Mesenchymal stem cell (in vitro differentiated cells and primary cell): ENCODE data around the gene CPNE4.
A peak's percentile ranks its signal among the peaks of the same experiment; 100 is the strongest.

Source experiments
- DNase-seq: peaks from one replicate; pipeline ENCODE4 v3.0.0-alpha.2; 2013
- H2AFZ ChIP-seq: one replicate; pipeline ENCODE4 v1.6.1; 2013; ENCODE audit warnings: low read depth, mild to moderate bottlenecking, control low read depth, inconsistent platforms, low read length, moderate library complexity
- H2AK5ac ChIP-seq: 2 replicates; pipeline ENCODE4 v1.6.1; 2013; ENCODE audit warnings: low read length, moderate library complexity, mild to moderate bottlenecking, inconsistent platforms; ENCODE audit not compliant: severe bottlenecking
- H2BK120ac ChIP-seq: one replicate; pipeline ENCODE4 v1.6.1; 2013; ENCODE audit warnings: low read depth, mild to moderate bottlenecking, inconsistent platforms, low read length, moderate library complexity
- H2BK12ac ChIP-seq, 2 experiments: one replicate each; pipeline ENCODE4 v1.6.1; 2013; ENCODE audit warnings: inconsistent platforms in 2 of 2, low read length in 2 of 2, mild to moderate bottlenecking in 2 of 2, moderate library complexity in 2 of 2, control low read depth in 1 of 2
- H2BK15ac ChIP-seq: one replicate; pipeline ENCODE4 v1.6.1; 2013; ENCODE audit warnings: mild to moderate bottlenecking, low read depth, inconsistent platforms; ENCODE audit not compliant: poor library complexity, severe bottlenecking
- H2BK5ac ChIP-seq: 2 replicates; pipeline ENCODE4 v1.6.1; 2013; ENCODE audit warnings: low read depth, mild to moderate bottlenecking, low read length, control low read depth, inconsistent platforms; ENCODE audit not compliant: poor library complexity, severe bottlenecking
- H3K14ac ChIP-seq, 2 experiments: one replicate each; pipeline ENCODE4 v1.6.1; 2013; ENCODE audit warnings: inconsistent platforms in 2 of 2, low read length in 2 of 2, control low read depth in 1 of 2, mild to moderate bottlenecking in 1 of 2, moderate library complexity in 1 of 2
- H3K18ac ChIP-seq, 2 experiments: one replicate each; pipeline ENCODE4 v1.6.1; 2013; ENCODE audit warnings: inconsistent platforms in 2 of 2, low read length in 2 of 2, control low read depth in 1 of 2, low read depth in 1 of 2, mild to moderate bottlenecking in 1 of 2
- H3K23ac ChIP-seq, 2 experiments: one replicate each; pipeline ENCODE4 v1.6.1; 2013; ENCODE audit warnings: inconsistent platforms in 2 of 2, low read length in 2 of 2, mild to moderate bottlenecking in 2 of 2, moderate library complexity in 2 of 2, control low read depth in 1 of 2
- H3K27ac ChIP-seq: 2 replicates; pipeline ENCODE4 v1.5.1; 2013; ENCODE audit warnings: mild to moderate bottlenecking, moderate library complexity, low read length, control low read depth, inconsistent platforms; ENCODE audit not compliant: poor library complexity, severe bottlenecking
- H3K27me3 ChIP-seq, 2 experiments: 2 replicates each; pipeline versions ENCODE4 v1.6.1 to v1.7.0; 2013; ENCODE audit warnings: low read length in 2 of 2, mild to moderate bottlenecking in 2 of 2, moderate library complexity in 2 of 2, control low read depth in 1 of 2, inconsistent platforms in 1 of 2; ENCODE audit not compliant: control insufficient read depth in 1 of 2, insufficient read depth in 1 of 2
- H3K36me3 ChIP-seq, 2 experiments: 2 replicates each; pipeline versions ENCODE4 v1.6.1 to v1.7.0; 2013; ENCODE audit warnings: low read length in 2 of 2, control low read depth in 1 of 2, inconsistent platforms in 1 of 2, low read depth in 1 of 2, mild to moderate bottlenecking in 1 of 2; ENCODE audit not compliant: insufficient read depth in 2 of 2, control insufficient read depth in 1 of 2
- H3K4ac ChIP-seq, 2 experiments: one replicate each; pipeline ENCODE4 v1.6.1; 2013; ENCODE audit warnings: inconsistent platforms in 2 of 2, low read length in 2 of 2, mild to moderate bottlenecking in 2 of 2, moderate library complexity in 2 of 2, control low read depth in 1 of 2, low read depth in 1 of 2
- H3K4me1 ChIP-seq: 2 replicates; pipeline ENCODE4 v1.6.1; 2013; ENCODE audit warnings: low read depth, low read length, control low read depth; ENCODE audit not compliant: control insufficient read depth, insufficient read depth
- H3K4me2 ChIP-seq: 2 replicates; pipeline ENCODE4 v1.6.1; 2013; ENCODE audit warnings: low read length, mild to moderate bottlenecking, inconsistent platforms; ENCODE audit not compliant: poor library complexity, severe bottlenecking
- H3K4me3 ChIP-seq, 2 experiments: 2 replicates each; pipeline versions ENCODE4 v1.5.1 to v1.7.0; 2013; ENCODE audit warnings: low read length in 2 of 2, mild to moderate bottlenecking in 2 of 2, control low read depth in 1 of 2, low read depth in 1 of 2; ENCODE audit not compliant: insufficient read depth in 1 of 2
- H3K79me1 ChIP-seq: replicated peaks from 2 replicates; pipeline ENCODE4 v1.6.1; 2013; ENCODE audit warnings: mild to moderate bottlenecking, control low read depth, low read length, inconsistent platforms; ENCODE audit not compliant: poor library complexity, severe bottlenecking
- H3K9ac ChIP-seq: 2 replicates; pipeline ENCODE4 v1.7.0; 2013; ENCODE audit warnings: mild to moderate bottlenecking, low read length, moderate library complexity
- H3K9me3 ChIP-seq: 2 replicates; pipeline ENCODE4 v1.7.0; 2013; ENCODE audit warnings: mild to moderate bottlenecking, low read length; ENCODE audit not compliant: control insufficient read depth
- H4K8ac ChIP-seq: one replicate; pipeline ENCODE4 v1.6.1; 2013; ENCODE audit warnings: inconsistent platforms, mild to moderate bottlenecking, low read length, moderate library complexity
- H4K91ac ChIP-seq: one replicate; pipeline ENCODE4 v1.6.1; 2013; ENCODE audit warnings: mild to moderate bottlenecking, low read length, inconsistent platforms
- WGBS: methylation state at CpG from one replicate; pipeline ENCODE4 v1.1.7; 2013; ENCODE audit warnings: mixed read lengths; 5-methylcytosine and 5-hydroxymethylcytosine counted together

Gene CPNE4

DNA sequence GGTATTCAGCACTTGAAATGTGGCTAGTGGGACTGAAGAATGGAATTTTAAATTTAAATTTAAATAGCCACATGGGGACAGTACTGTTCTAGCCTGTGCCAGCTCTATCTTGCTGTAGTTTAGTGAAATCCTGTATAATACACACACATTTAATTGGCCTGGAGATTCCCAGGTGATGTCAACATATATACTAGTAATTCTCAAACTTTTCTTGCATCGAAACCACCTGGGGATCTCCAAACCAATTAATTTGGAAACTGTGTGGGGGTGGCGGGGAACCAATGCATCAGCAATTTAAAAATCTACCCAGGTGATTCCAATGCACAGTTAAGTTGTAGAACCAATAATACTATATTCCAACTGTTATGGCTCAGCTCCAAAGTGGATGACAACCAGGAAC lies 303.1 kb downstream of the CPNE4 start:
- Histone ChIP-seq H3K4ac (no peak overlapping the region), H2BK15ac (no peak overlapping the region), H3K79me1 (no peaks in the 10 kb centered on the region), H3K4me3 (no peak overlapping the region), H2AK5ac (no peak overlapping the region), H3K14ac (no peak overlapping the region), H3K18ac (no peak overlapping the region), H2AFZ (no peak overlapping the region), H2BK5ac (no peak overlapping the region), H4K8ac (no peak overlapping the region), H3K27me3 (peaks cover 0 to 3% of the 10 kb centered on the region in 2 experiments), H3K9ac (no peak overlapping the region), H3K4me2 (no peak overlapping the region), H2BK120ac (no peak overlapping the region), H3K23ac (no peak overlapping the region), H3K9me3 (no peaks in the 10 kb centered on the region), H4K91ac (no peak overlapping the region), H2BK12ac (no peak overlapping the region), H3K27ac (no peak overlapping the region), H3K36me3 (no peaks in the 10 kb centered on the region), H3K4me1 (no peaks in the 10 kb centered on the region)
- no peak for DNase-seq
- 79% methylated on average over 2 of the region's 2 CpGs for WGBS

GRCh38 chr3:131730581-131730980 lies 304.2 kb downstream of the CPNE4 start:
- H2BK15ac ChIP-seq = no peak overlapping the region
- H2AK5ac ChIP-seq = no peak overlapping the region
- H3K9ac ChIP-seq = no peak overlapping the region
- DNase-seq = no peak
- H3K14ac ChIP-seq = no peak overlapping the region
- no peak overlapping the region for H2BK5ac ChIP-seq
- H3K18ac ChIP-seq = no peak overlapping the region
- H3K4ac ChIP-seq = no peak overlapping the region
- H4K91ac ChIP-seq = no peak overlapping the region
- no peak overlapping the region for H3K23ac ChIP-seq
- no peak overlapping the region for H2BK12ac ChIP-seq
- H3K4me2 ChIP-seq = no peak overlapping the region
- no peaks in the 10 kb centered on the region for H3K79me1 ChIP-seq
- peaks cover 0 to 3% of the 10 kb centered on the region in 2 experiments for H3K27me3 ChIP-seq
- 58% methylated on average over 1 of the region's 1 CpG for WGBS
- H2AFZ ChIP-seq = no peak overlapping the region
- H2BK120ac ChIP-seq = no peak overlapping the region
- H3K27ac ChIP-seq = no peak overlapping the region
- no peaks in the 10 kb centered on the region for H3K4me1 ChIP-seq
- H3K4me3 ChIP-seq = no peak overlapping the region
- no peaks in the 10 kb centered on the region for H3K9me3 ChIP-seq
- no peak overlapping the region for H4K8ac ChIP-seq
- no peaks in the 10 kb centered on the region for H3K36me3 ChIP-seq

DNA sequence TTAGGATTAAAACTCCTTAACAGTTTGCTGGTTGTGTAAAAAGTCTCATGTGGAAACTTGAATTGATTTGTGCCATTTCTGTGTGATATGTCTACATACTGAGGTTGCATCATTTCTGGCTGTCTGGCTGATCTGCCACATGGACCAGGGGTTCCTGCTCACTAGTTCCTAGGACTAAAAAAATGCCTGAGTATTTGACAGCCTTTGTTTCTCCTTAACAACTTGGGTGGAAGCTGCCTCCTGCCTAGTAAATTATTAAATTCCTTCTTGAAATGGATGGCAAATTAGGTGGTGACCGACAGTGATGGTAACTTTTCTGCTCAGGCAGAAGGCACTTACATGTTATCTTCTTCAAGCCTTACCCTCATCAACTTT lies 305.2 kb downstream of the CPNE4 start:
- no peak overlapping the region for H3K4me2 ChIP-seq
- no peak overlapping the region for H2BK120ac ChIP-seq
- DNase-seq = no peak
- H2BK12ac ChIP-seq = no peak overlapping the region
- H3K79me1 ChIP-seq = no peaks in the 10 kb centered on the region
- H3K18ac ChIP-seq = no peak overlapping the region
- no peak overlapping the region for H4K91ac ChIP-seq
- no peak overlapping the region for H2BK5ac ChIP-seq
- H3K9ac ChIP-seq = no peak overlapping the region
- H3K27ac ChIP-seq = no peak overlapping the region
- H3K4ac ChIP-seq = no peak overlapping the region
- no peak overlapping the region for H3K23ac ChIP-seq
- peaks cover 0 to 3% of the 10 kb centered on the region in 2 experiments for H3K27me3 ChIP-seq
- H4K8ac ChIP-seq = no peak overlapping the region
- WGBS = no CpG with 5 or more reads among the region's 1 CpG
- H3K4me3 ChIP-seq = no peak overlapping the region
- H3K9me3 ChIP-seq = no peaks in the 10 kb centered on the region
- H2AK5ac ChIP-seq = no peak overlapping the region
- H3K36me3 ChIP-seq = no peaks in the 10 kb centered on the region
- peak overlapping the region; percentile 14 for H2AFZ ChIP-seq
- H3K4me1 ChIP-seq = no peaks in the 10 kb centered on the region
- H2BK15ac ChIP-seq = no peak overlapping the region
- H3K14ac ChIP-seq = no peak overlapping the region

DNA sequence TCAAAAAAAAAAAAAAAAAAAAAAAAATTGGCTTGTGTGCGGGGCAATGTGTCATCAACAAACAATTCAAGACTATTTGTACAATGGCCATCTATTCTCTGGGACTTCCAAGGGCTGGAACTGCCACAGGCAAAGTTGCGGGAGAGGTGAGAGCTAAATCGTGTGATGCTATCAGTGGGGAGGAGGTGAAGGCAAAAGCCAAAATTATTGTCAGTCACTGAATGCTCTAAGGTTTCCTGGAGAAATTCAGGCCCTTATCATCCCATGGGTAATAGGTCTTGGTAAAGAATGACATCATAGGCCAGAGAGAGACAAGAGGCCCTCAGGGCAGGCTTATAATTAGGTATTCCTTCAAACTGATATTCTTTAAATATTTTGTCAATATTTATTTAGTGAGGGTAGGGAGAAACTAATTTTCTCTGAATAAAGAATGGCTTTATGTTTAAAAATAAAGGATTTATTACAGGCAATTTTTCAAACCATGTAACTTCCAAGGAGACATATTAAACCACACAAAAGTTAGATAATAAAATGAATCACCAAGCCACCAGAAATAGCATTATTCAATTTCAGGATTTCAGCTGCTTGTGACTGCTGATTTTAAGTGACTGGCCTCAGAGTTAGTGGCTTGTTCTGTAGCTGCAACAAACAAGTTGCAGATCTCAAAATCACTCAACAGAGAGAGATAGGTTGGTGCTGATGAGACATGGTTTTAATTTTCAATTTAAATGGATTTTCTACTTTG lies 305.7 kb downstream of the CPNE4 start:
- H4K91ac ChIP-seq = no peak overlapping the region
- no peak overlapping the region for H3K4me2 ChIP-seq
- H3K23ac ChIP-seq = no peak overlapping the region
- DNase-seq = no peak
- no peaks in the 10 kb centered on the region for H3K9me3 ChIP-seq
- H2AK5ac ChIP-seq = no peak overlapping the region
- no peak overlapping the region for H2BK15ac ChIP-seq
- no peak overlapping the region for H3K9ac ChIP-seq
- H3K14ac ChIP-seq = no peak overlapping the region
- peaks cover 0 to 3% of the 10 kb centered on the region in 2 experiments for H3K27me3 ChIP-seq
- H2BK12ac ChIP-seq = no peak overlapping the region
- no peaks in the 10 kb centered on the region for H3K4me1 ChIP-seq
- H3K18ac ChIP-seq = no peak overlapping the region
- H3K79me1 ChIP-seq = no peaks in the 10 kb centered on the region
- H3K4me3 ChIP-seq = no peak overlapping the region
- H2BK5ac ChIP-seq = no peak overlapping the region
- no peak overlapping the region for H3K27ac ChIP-seq
- H3K36me3 ChIP-seq = no peaks in the 10 kb centered on the region
- H3K4ac ChIP-seq = no peak overlapping the region
- no peak overlapping the region for H4K8ac ChIP-seq
- 97% methylated on average over 2 of the region's 3 CpGs for WGBS
- no peak overlapping the region for H2AFZ ChIP-seq
- no peak overlapping the region for H2BK120ac ChIP-seq
